Left renal pelvis (tissue), 4 donors: Measurements from ENCODE around the gene ATP8B4. TPM values are rescaled to one million over a fixed set of nuclear protein-coding genes. Genes with fewer than 3 reads are reported as not detected.
A peak's percentile ranks its signal among the peaks of the same experiment; 100 is the strongest.
"Not testable (repeated sequence)": the region's sequence is repeated elsewhere in the genome, so short reads cannot be mapped to it uniquely, and the experiment has no call there.

Experiments
- DNase-seq, 4 donors: peaks; one replicate each; pipeline ENCODE4 v3.0.0-alpha.2; 2013; ENCODE audit warnings: low read depth in 4 of 4, low spot score in 3 of 4
- polyA plus RNA-seq, 4 donors: library from polyadenylated mRNA; unstranded; fragments of 120-200 nt; gene quantifications; one replicate each; pipeline ENCODE4 v1.2.1, GENCODE V29; 2013; ENCODE audit not compliant: insufficient read length in 4 of 4

Gene ATP8B4
- polyA plus RNA-seq, 4 donors, result 2.9 to 4.0 (median 3.3) TPM

- DNase-seq, result no peak
These were observed 141.7 kb downstream of the ATP8B4 start for GRCh38 chr15:49977306-49977705.

GRCh38 chr15:49964551-49964950 is 154.5 kb downstream of the ATP8B4 start:
- no peak for DNase-seq

- peak in 2 of 4 donors; percentile 5 to 27 for DNase-seq
These were observed 155.0 kb downstream of the ATP8B4 start for GRCh38 chr15:49964061-49964460.

- not testable (repeated sequence) for DNase-seq
These were observed 155.8 kb downstream of the ATP8B4 start for GRCh38 chr15:49963033-49963772.

- no peak for DNase-seq
These were observed 156.9 kb downstream of the ATP8B4 start for GRCh38 chr15:49962044-49962602.

- no peak for DNase-seq
These were observed 165.6 kb downstream of the ATP8B4 start for GRCh38 chr15:49953421-49953820.

- no peak for DNase-seq
These were observed 172.4 kb downstream of the ATP8B4 start for GRCh38 chr15:49946681-49947080.

GRCh38 chr15:49934487-49934886 is 184.5 kb downstream of the ATP8B4 start:
- no peak for DNase-seq

- DNase-seq, result no peak
These were observed 191.7 kb downstream of the ATP8B4 start for GRCh38 chr15:49927189-49927861.

- DNase-seq, result no peak
These were observed 192.3 kb downstream of the ATP8B4 start for GRCh38 chr15:49926740-49927139.

- DNase-seq, result no peak
These were observed 195.4 kb downstream of the ATP8B4 start for GRCh38 chr15:49923671-49924070.

- DNase-seq, result no peak
These were observed 200.0 kb downstream of the ATP8B4 start for GRCh38 chr15:49919034-49919433.

- DNase-seq, result no peak
These were observed 200.9 kb downstream of the ATP8B4 start for GRCh38 chr15:49918121-49918520.

- no peak for DNase-seq
These were observed 202.0 kb downstream of the ATP8B4 start for GRCh38 chr15:49916998-49917397.

- no peak for DNase-seq
These were observed 203.2 kb downstream of the ATP8B4 start for GRCh38 chr15:49915822-49916221.

- DNase-seq, result no peak
These were observed 210.1 kb downstream of the ATP8B4 start for GRCh38 chr15:49908933-49909295.

- DNase-seq, result no peak
These were observed 210.6 kb downstream of the ATP8B4 start for GRCh38 chr15:49908236-49908932.

GRCh38 chr15:49906966-49907365 is 212.1 kb downstream of the ATP8B4 start:
- DNase-seq, result no peak

GRCh38 chr15:49905221-49905620 is 213.8 kb downstream of the ATP8B4 start:
- DNase-seq, result no peak

GRCh38 chr15:49904296-49904695 is 214.7 kb downstream of the ATP8B4 start:
- no peak for DNase-seq
